GM18951 (cell line): Measurements from ENCODE around the gene IGF1R.
"Not testable (repeated sequence)": the region's sequence is repeated elsewhere in the genome, so short reads cannot be mapped to it uniquely, and the experiment has no call there.

Experiments used
- POLR2A ChIP-seq: IDR thresholded peaks from 4 replicates; pipeline ENCODE4 v1.6.1; 2011; ENCODE audit warnings: mild to moderate bottlenecking; ENCODE audit not compliant: insufficient read length, insufficient read depth; ENCODE audit errors: extremely low read depth
- in situ Hi-C: fragments of 300-500 bp; cut with MboI; formaldehyde crosslinking; loops from one replicate; pipeline ENCODE4 v1.12.0; 2022; ENCODE audit warnings: low sequenced_read_pairs, mixed read lengths, inconsistent platforms; ENCODE audit not compliant: unreplicated experiment

Gene IGF1R

DNA sequence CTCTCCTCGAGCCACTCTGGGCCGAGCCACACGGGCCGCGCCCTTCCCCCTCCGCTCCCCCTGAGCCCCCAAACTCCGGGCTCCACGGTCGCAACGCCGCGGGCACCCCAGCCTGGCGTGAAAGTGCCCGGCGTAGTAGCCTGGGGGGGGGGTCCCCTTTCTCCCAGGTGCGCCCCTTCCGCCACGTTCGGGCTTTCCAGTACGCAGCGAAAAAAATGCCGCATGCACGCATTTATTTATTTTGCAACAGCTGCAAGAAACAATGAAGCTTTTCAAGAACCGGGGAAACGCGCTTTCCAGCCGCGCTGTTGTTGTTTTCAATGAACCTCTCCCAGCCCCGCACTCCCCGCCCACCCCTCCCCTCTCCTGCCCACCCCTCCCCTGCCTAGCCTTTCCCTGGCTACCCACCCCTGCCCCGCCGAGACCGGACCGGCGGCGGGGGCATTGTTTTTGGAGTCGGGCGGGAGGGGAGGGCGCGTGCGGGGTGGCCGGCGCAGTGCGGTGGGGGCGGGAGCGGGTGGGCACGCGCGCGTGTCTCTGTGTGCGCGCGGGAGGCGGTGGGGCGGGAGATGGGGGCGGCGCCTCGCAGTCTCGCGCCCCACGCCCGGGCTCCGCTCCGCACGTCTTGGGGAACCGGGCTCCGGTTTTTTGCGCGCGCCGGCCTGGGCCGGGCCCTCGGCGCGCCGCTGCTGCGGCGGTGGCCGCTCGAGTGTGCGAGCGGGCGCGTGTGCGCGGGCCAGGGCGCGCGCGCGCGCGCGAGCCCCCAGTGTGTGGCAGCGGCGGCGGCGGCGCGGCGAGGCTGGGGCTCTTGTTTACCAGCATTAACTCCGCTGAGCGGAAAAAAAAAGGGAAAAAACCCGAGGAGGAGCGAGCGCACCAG, at the start of gene IGF1R:
Gene IGF1R, plus strand, starts transcription at position 766 of the 880 bp plus-strand sequence. CDS start 1,043 bp downstream, outside the sequence.
- in situ Hi-C loops, result no loop called here
- TF ChIP-seq POLR2A, result no peak

DNA sequence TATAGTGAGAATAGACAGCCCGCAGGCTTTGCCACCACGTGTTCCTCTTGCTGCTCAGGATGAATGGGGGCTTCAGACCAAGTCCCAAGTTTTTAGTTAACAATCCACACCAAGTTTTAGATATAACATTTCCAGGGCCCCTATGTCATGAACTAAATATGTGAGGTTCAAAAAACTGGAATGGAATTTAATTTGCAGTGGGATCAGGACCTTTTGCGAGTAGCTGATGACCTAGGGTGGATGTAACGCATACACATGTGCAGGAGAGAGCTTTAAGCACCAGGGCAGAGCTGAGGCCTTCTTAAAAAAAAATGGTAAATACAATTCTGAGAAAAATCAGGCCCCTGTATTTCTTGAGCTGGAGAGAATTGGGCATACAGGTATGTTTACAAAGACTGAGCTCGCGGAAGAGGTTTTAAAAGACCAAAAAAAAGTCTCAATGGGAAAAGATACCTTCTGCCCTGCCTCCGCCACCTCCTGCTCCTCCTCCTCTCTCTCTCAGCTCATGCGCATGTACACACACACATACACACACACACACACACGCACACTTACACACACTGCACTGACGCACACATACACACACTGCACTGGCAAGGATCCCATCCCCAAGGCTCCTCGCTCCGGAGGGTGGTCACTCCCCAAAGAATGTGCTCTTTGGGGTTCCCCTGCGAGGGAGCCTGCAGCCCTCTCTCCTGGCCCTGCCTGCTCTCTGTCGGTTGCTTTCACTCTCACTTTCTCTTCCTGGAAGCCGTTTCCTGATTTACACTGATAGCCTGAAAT, 48.2 kb upstream of the IGF1R start:
- in situ Hi-C loops, result no loop called here
- TF ChIP-seq POLR2A, result no peak

DNA sequence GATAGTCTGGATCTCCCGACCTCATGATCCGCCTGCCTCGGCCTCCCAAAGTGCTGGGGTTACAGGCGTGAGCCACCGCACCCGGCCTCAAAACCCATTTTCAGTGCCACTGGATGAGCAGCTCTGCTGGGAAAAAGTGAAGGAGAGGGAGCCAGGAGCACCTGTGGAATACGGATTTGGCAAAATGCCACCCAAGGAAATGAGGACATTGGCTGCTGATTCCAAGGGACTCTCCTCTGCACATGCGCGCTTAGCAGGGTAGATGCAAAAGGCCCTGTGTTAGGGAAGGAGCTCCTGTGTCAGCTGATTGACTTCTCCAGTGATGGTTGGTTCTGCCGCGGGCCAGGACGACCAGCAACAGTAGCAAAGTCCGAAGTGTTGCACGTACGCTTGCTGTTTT, 43.4 kb upstream of the IGF1R start:
- in situ Hi-C loops, result no loop called here
- TF ChIP-seq POLR2A, result no peak

GRCh38 chr15:98609144-98609852, 39.0 kb upstream of the IGF1R start:
- in situ Hi-C loops, result no loop called here
- TF ChIP-seq POLR2A, result no peak

DNA sequence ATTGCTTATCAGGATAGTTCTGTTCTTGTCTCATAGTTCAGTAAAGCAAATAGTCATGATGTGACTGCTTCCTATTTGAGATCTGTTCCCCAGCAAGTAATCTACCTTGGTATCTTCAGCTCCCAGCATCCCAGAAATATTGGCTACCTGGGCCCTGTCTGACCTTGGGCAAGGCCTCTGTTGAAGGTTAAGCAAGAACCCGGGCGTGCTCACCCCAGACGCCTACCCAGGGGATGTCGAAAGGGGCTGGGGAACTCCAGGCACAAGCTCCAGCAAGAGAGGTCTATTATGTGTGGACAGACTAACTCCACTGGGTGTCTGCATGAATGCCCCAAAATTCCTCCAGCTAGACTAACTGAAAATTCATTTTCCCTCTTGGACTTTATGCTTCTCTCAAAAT, 37.3 kb upstream of the IGF1R start:
- in situ Hi-C loops, result no loop called here
- TF ChIP-seq POLR2A, result no peak

DNA sequence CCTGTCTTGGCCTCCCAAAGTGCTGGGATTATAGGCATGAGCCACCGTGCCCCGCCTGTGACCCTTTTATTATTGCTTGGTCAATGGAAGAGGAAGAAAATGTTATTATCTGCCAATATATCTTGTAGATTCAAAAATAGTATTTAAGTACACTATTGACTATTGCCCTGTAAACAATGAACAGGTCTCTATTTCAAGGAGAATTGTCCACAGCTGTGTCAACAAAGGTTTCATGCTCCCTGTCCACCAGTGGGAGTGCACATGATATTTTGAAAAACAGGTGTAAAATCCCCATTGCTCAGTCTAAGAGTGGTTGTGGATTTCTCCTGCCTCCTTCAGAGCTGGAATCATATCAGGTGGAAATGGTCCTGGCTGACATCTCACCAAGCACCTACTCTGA, 36.5 kb upstream of the IGF1R start:
- TF ChIP-seq POLR2A, result no peak
- in situ Hi-C loops, result no loop called here

DNA sequence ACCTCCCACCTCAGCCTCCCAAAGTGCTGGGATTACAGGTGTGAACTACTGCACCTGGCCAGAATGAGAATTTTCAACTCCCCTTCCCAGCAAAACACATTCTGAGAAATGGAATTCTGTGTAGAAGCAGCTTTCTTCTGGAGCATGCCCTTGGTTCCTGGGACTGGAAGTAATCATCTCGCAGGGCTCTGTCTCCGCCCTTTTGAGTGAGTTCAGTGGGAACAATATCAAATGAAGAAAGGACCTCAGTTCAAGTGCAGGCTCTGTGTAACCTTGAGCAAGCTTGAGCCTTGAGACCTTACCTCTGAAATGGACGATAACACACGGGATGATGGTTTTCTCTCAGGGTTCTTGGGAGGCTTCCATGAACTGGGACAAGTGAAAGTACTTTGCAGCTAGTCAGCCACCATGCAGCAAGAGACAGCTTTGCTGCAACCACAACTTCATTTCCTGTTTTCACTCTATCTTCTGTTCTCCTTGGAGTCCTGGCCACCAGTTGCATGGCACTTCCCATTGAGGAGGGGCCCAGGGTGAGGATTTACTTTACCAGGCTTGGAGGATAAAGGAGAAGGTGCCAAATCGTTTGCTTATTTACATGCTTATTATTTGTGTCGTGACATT, 35.7 kb upstream of the IGF1R start:
- in situ Hi-C loops, result no loop called here
- TF ChIP-seq POLR2A, result no peak

GRCh38 chr15:98614681-98615080, 33.7 kb upstream of the IGF1R start:
- in situ Hi-C loops, result no loop called here
- no peak for TF ChIP-seq POLR2A

DNA sequence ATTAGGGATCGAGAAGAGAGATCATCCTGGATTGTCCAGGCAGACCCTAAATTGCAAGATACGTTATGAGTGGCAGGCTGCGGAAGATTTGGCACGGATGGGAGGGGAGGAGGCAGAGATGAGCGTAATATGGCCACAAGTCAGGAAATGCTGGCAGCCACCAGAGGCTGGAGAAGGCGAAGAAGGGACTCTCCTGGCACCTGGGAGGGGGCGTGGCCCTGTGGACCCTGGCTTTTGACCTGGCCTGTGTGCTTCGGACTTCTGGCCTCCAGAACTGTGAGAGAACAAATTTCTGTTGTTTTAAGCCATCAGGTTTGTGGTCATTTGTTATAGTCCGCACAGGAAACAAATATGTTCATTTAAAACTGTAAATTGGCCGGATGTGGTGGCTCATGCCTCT, 31.9 kb upstream of the IGF1R start:
- in situ Hi-C loops, result no loop called here
- no peak for TF ChIP-seq POLR2A

- in situ Hi-C loops, result no loop called here
- no peak for TF ChIP-seq POLR2A
Observed at GRCh38 chr15:98617328-98617980, 30.9 kb upstream of the IGF1R start.

- in situ Hi-C loops, result not testable (repeated sequence)
Observed at GRCh38 chr15:98618576-98618975, 29.8 kb upstream of the IGF1R start.

DNA sequence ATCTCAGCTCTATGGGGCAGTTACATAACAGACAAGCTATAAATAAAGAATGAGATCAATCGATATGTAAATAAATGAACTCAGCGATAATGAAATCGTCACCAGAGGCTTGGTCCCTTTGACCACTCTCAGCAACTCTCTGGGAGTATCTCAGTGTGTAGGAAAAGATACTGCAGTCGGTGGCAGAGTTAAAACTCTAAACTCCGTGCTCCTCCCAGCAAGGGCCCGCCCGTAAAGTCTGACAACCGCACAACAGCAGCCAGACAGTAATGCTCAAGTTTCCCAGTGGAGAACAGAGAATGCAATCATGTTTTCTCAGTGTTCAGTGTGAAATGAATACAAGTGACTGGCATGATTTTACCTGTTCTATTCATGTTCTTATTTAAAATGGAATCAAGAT, 28.3 kb upstream of the IGF1R start:
- in situ Hi-C loops, result no loop called here
- no peak for TF ChIP-seq POLR2A
